Common myeloid progenitor, CD34-positive (primary cell): ENCODE measurements around the gene KCNMB4.

Experiments used
- CTCF ChIA-PET: fragments of 350-600 bp; sonication (Branson Sonifier 250); formaldehyde crosslinking; loops from one replicate; lab custom pipeline; 2021; ENCODE audit warnings: antibody characterized with exemption; lab: Charles Lee
- POLR2A ChIA-PET: fragments of 350-600 bp; sonication (Branson Sonifier 250); formaldehyde crosslinking; loops from one replicate; lab custom pipeline; 2021; ENCODE audit warnings: antibody characterized with exemption; lab: Charles Lee
- DNase-seq, 3 donors: peaks; one replicate each; pipeline versions ENCODE4 v3.0.0 to v3.0.0-alpha.2; 2013
- H3K27ac ChIP-seq, 2 experiments: 1 replicate in 1 of 2; 2 replicates in 1 of 2; pipeline ENCODE4 v1.7.0; 2013; ENCODE audit warnings: inconsistent platforms in 2 of 2, low read length in 2 of 2, mild to moderate bottlenecking in 2 of 2, low read depth in 1 of 2, moderate library complexity in 1 of 2; ENCODE audit not compliant: severe bottlenecking in 2 of 2, insufficient read depth in 1 of 2, poor library complexity in 1 of 2
- H3K27me3 ChIP-seq, 5 experiments: replicated peaks in 2 of 5; 1 replicate in 3 of 5; 2 replicates in 2 of 5; pipeline versions ENCODE4 v1.6.1 to v1.7.0; 2013; ENCODE audit warnings: low read length in 4 of 5, mild to moderate bottlenecking in 2 of 5, moderate library complexity in 2 of 5, inconsistent platforms in 1 of 5; ENCODE audit not compliant: insufficient read depth in 5 of 5, control insufficient read depth in 4 of 5
- H3K36me3 ChIP-seq, 4 experiments: 1 replicate in 2 of 4; 2 replicates in 2 of 4; pipeline versions ENCODE4 v1.6.1 to v1.7.0; 2013; ENCODE audit warnings: low read length in 3 of 4, control low read depth in 1 of 4, mild to moderate bottlenecking in 1 of 4; ENCODE audit not compliant: control insufficient read depth in 4 of 4, insufficient read depth in 4 of 4
- H3K4me1 ChIP-seq, 4 experiments: 1 replicate in 3 of 4; 2 replicates in 1 of 4; pipeline versions ENCODE4 v1.6.1 to v1.7.1; 2013; ENCODE audit warnings: low read length in 3 of 4, mild to moderate bottlenecking in 3 of 4, control low read depth in 1 of 4, inconsistent platforms in 1 of 4, moderate library complexity in 1 of 4; ENCODE audit not compliant: control insufficient read depth in 4 of 4, insufficient read depth in 4 of 4; ENCODE audit errors: control extremely low read depth in 1 of 4
- H3K4me3 ChIP-seq, 7 experiments: 1 replicate in 4 of 7; 2 replicates in 3 of 7; pipeline versions ENCODE4 v1.5.1 to v1.7.0; 2013; ENCODE audit warnings: mild to moderate bottlenecking in 7 of 7, low read length in 6 of 7, moderate library complexity in 6 of 7, inconsistent platforms in 2 of 7, low read depth in 2 of 7, control low read depth in 1 of 7; ENCODE audit not compliant: insufficient read depth in 4 of 7, control insufficient read depth in 1 of 7; ENCODE audit errors: extremely low read depth in 1 of 7
- H3K9me3 ChIP-seq, 5 experiments: 1 replicate in 4 of 5; 2 replicates in 1 of 5; pipeline versions ENCODE4 v1.6.1 to v1.7.1; 2013; ENCODE audit warnings: low read length in 4 of 5, mild to moderate bottlenecking in 2 of 5, inconsistent platforms in 1 of 5, low read depth in 1 of 5, moderate library complexity in 1 of 5; ENCODE audit not compliant: control insufficient read depth in 4 of 5, insufficient read depth in 2 of 5; ENCODE audit errors: control extremely low read depth in 1 of 5
- WGBS: methylation state at CpG from one replicate; pipeline ENCODE4 v1.1.5; 2013; ENCODE audit not compliant: insufficient coverage; 5-methylcytosine and 5-hydroxymethylcytosine counted together

KCNMB4 gene

DNA sequence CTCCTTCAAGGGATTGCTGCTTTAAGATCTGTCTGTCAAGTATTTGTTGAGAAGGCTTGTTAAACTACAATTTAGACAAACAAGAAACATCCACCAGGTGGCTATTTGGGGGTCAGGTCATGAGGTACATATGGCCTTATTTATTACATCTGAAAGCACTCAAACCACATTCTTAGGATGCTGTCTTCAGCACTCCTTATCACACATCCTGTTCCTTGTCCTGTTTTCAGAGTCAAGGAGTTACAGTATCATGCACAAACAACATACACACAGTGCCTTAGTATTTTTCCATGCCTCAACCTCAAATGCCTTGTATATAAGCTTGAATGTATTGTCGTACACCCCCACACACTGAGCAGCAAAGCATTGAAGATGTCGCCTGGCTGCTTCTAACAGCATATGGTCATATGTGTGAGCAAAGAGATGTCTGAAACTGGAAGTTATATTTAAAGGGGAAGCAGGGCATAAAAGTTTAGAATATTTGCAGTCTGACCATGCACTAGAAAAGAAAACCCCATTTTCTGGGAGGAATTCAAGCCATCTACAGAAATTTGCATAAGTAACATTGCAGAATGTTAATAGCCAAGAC lies 83.8 kb downstream of the KCNMB4 start:
- Histone ChIP-seq H3K4me1 (no peaks in the 10 kb centered on the region), H3K27me3 (no peaks in the 10 kb centered on the region), H3K27ac (no peak overlapping the region), H3K4me3 (no peak overlapping the region), H3K36me3 (no peaks in the 10 kb centered on the region), H3K9me3 (peaks cover 0 to 14% (median 3%) of the 10 kb centered on the region in 5 experiments)
- POLR2A ChIA-PET, result no interaction called here
- CTCF ChIA-PET, result no interaction called here
- WGBS, result 100% methylated on average over 1 of the region's 2 CpGs
- no peak for DNase-seq

DNA sequence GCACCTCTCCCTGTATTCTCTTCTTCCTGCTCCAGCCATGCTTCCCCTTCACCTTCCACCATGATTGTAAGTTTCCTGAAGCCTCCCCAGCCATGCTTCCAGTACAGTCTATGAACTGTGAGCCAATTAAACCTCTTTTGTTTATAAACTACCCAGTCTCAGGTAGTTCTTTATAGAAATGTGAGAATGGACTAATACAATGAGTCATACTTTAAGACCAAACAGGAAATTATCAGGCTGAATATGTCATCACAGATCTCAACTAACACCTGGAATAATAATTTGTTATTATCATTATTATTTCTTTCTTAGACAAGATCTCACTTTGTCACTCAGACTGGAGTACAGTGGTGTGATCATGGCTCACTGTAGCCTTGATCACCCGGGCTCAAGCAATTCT lies 85.4 kb downstream of the KCNMB4 start:
- H3K36me3 ChIP-seq, result no peaks in the 10 kb centered on the region
- no peak overlapping the region for H3K27ac ChIP-seq
- H3K9me3 ChIP-seq, result peaks cover 0 to 14% (median 3%) of the 10 kb centered on the region in 5 experiments
- no peaks in the 10 kb centered on the region for H3K4me1 ChIP-seq
- POLR2A ChIA-PET, result no interaction called here
- no peak for DNase-seq
- CTCF ChIA-PET, result no interaction called here
- WGBS, result 100% methylated on average over 1 of the region's 1 CpG
- H3K27me3 ChIP-seq, result no peaks in the 10 kb centered on the region
- H3K4me3 ChIP-seq, result no peak overlapping the region

DNA sequence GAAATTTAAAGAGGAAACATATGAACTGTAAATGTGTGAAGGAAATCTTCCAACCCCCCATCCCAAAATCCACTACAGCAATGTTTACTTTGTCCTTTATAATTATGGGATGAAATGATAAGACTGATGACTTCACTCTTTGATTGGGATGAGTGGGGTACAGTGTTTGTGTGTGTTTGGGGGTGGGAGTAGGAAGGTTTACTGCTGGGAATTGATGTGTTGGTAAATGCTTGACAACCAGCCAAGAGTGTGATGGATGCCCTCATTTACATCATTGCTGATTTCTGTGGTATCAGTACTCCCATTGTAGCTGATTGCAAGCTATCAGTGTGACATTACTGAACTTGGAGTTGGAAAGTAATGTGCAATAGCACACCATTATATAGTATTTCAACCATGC lies 90.9 kb downstream of the KCNMB4 start:
- H3K4me1 ChIP-seq, result no peaks in the 10 kb centered on the region
- peaks cover 0 to 2% (median 0%) of the 10 kb centered on the region in 5 experiments for H3K9me3 ChIP-seq
- POLR2A ChIA-PET, result no interaction called here
- CTCF ChIA-PET, result no interaction called here
- H3K4me3 ChIP-seq, result no peak overlapping the region
- no peak for DNase-seq
- H3K27ac ChIP-seq, result no peak overlapping the region
- no peaks in the 10 kb centered on the region for H3K27me3 ChIP-seq
- no peaks in the 10 kb centered on the region for H3K36me3 ChIP-seq

DNA sequence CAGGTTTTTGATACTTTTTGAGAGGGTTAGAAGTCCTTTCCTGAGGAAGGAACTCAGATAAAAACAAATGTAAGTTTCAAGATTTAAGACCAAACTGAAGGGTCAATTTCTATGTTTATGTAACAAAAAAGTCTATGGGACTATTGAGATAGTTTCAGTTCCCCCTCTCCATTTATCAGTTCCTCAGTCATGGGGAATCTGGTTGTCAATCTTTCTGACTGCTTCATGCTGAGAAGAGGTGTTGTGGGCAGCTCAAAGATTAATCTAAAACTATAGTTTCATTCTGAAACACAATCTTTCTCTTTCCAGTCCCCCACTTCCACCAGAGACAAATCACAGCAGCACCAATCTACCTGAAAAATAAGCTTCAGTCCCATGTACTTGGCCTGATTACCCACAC lies 93.7 kb downstream of the KCNMB4 start:
- H3K4me3 ChIP-seq, result no peak overlapping the region
- no peaks in the 10 kb centered on the region for H3K36me3 ChIP-seq
- H3K9me3 ChIP-seq, result peaks cover 0 to 12% (median 6%) of the 10 kb centered on the region in 5 experiments
- ChIA-PET POLR2A (no interaction called here), CTCF (no interaction called here)
- DNase-seq, result no peak
- H3K4me1 ChIP-seq, result no peaks in the 10 kb centered on the region
- H3K27ac ChIP-seq, result no peak overlapping the region
- H3K27me3 ChIP-seq, result no peaks in the 10 kb centered on the region

DNA sequence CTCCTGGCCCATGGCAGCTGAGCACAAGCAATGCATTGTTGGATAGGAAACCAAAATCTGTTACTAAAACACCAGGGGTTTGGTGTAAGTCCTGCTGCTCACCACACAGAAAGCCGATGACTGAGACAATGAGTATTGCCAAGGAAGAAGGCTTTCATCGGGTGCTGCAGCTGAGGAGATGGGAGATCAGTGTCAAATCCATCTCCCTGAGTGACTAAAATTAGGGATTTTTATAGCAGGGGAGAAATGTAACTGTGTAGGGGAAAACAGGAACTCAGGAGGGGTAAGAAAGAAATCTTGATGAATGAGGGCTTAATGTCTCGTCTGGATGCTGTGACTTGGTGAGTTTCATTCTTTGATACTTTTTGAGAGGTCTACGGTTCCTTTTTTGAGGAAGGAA lies 97.9 kb downstream of the KCNMB4 start:
- no peaks in the 10 kb centered on the region for H3K36me3 ChIP-seq
- ChIA-PET POLR2A (no interaction called here), CTCF (no interaction called here)
- no peak overlapping the region for H3K4me3 ChIP-seq
- no peak overlapping the region for H3K27ac ChIP-seq
- H3K27me3 ChIP-seq, result no peaks in the 10 kb centered on the region
- H3K4me1 ChIP-seq, result no peaks in the 10 kb centered on the region
- WGBS, result 96% methylated on average over 4 of the region's 4 CpGs
- DNase-seq, result no peak
- peaks cover 0 to 12% (median 6%) of the 10 kb centered on the region in 5 experiments for H3K9me3 ChIP-seq

DNA sequence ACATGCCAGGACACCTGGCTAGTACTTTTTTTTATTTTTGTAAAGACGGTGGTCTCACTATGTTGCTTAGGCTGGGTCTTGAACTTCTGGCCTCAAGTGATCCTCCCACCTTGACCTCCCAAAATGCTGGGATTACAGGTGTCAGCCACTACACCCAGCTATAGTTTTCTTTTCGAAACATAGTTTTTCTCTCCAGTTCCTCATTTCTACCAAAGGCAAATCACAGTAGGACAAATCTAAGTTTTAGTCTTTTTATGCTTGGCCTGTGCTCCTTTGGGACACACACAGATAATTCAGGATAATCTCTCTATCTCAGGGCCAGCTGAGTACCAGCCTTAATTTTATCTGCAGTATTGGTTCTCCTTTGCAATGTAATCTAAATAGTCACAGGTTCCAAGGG lies 100.7 kb downstream of the KCNMB4 start:
- Histone ChIP-seq H3K27ac (no peak overlapping the region), H3K4me3 (no peak overlapping the region), H3K36me3 (no peaks in the 10 kb centered on the region), H3K27me3 (no peaks in the 10 kb centered on the region), H3K4me1 (no peaks in the 10 kb centered on the region), H3K9me3 (peaks cover 0 to 12% (median 6%) of the 10 kb centered on the region in 5 experiments)
- 95% methylated on average over 2 of the region's 2 CpGs for WGBS
- DNase-seq, result no peak
- ChIA-PET CTCF (no interaction called here), POLR2A (no interaction called here)

DNA sequence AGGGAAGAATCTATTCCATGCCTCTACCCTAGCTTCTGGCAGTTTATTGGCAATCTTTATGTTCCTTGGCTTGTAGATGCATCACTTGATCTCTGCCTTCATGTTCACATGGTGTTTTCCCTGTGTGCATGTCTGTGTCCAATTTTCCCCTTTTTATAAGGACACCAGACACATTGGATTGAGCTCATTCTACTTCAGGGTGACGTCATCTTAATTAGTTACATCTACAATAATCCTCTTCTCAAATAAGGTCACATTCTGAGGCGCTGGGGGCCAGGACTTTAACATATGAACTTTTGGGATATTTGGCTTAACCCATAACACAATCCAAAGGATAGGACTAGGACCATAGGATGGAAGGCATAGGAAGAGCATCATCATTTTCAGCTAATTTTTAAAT lies 101.4 kb downstream of the KCNMB4 start:
- no CpG with 5 or more reads among the region's 2 CpGs for WGBS
- no peaks in the 10 kb centered on the region for H3K4me1 ChIP-seq
- CTCF ChIA-PET, result no interaction called here
- peaks cover 0 to 12% (median 6%) of the 10 kb centered on the region in 5 experiments for H3K9me3 ChIP-seq
- no peak for DNase-seq
- H3K36me3 ChIP-seq, result no peaks in the 10 kb centered on the region
- H3K27ac ChIP-seq, result no peak overlapping the region
- H3K4me3 ChIP-seq, result no peak overlapping the region
- H3K27me3 ChIP-seq, result no peaks in the 10 kb centered on the region
- POLR2A ChIA-PET, result no interaction called here
